Stomach (tissue), 9 donors: ENCODE data around the gene MICALL1. TPM values are rescaled to one million over a fixed set of nuclear protein-coding genes. Genes with fewer than 3 reads are reported as not detected.
"Not testable (repeated sequence)": the region's sequence is repeated elsewhere in the genome, so short reads cannot be mapped to it uniquely, and the experiment has no call there.

Source experiments
- DNase-seq, 2 donors: peaks; one replicate each; pipeline versions ENCODE4 v3.0.0 to v3.0.0-alpha.2; 2013 to 2019
- H3K27ac ChIP-seq, 5 donors: fragments of 200-600 bp in 4 of 5; sonication (generic) in 4 of 5; one replicate each; pipeline ENCODE4 v1.5.1; 2013 to 2019; ENCODE audit warnings: mild to moderate bottlenecking in 1 of 5, moderate library complexity in 1 of 5
- H3K27me3 ChIP-seq, 3 donors: fragments of 200-600 bp; sonication (generic); one replicate each; pipeline ENCODE4 v1.5.1; 2017 to 2019; ENCODE audit warnings: mixed run types in 1 of 3
- H3K36me3 ChIP-seq, 4 donors: fragments of 200-600 bp; sonication (generic); 1 replicate in 3 of 4; 2 replicates in 1 of 4; pipeline ENCODE4 v1.5.1; 2016 to 2019
- H3K4me1 ChIP-seq, 4 donors: fragments of 200-600 bp; sonication (generic); one replicate each; pipeline ENCODE4 v1.5.1; 2016 to 2019
- H3K4me3 ChIP-seq, 4 donors: fragments of 200-600 bp; sonication (generic) in 3 of 4; one replicate each; pipeline ENCODE4 v1.5.1; 2016 to 2019; ENCODE audit warnings: mild to moderate bottlenecking in 1 of 4
- H3K9me3 ChIP-seq, 4 donors: fragments of 200-600 bp; sonication (generic); one replicate each; pipeline ENCODE4 v1.5.1; 2016 to 2019
- CTCF ChIP-seq, 7 experiments: fragments of 450-650 bp in 4 of 7; fragments of 200-600 bp in 3 of 7; sonication (generic) in 3 of 7; IDR thresholded peaks; one replicate each; pipeline ENCODE4 v1.5.1; 2016 to 2019; ENCODE audit warnings: antibody characterized with exemption in 7 of 7, control low read depth in 2 of 7, mild to moderate bottlenecking in 1 of 7
- EP300 ChIP-seq: sonication (generic); formaldehyde crosslinking; IDR thresholded peaks from one replicate; pipeline ENCODE4 v1.6.1; 2017; ENCODE audit warnings: antibody characterized with exemption
- POLR2A ChIP-seq, 4 donors: fragments of 450-650 bp; IDR thresholded peaks; one replicate each; pipeline ENCODE4 v1.6.1; 2016; ENCODE audit warnings: antibody characterized with exemption in 4 of 4, control low read depth in 2 of 4, mild to moderate bottlenecking in 1 of 4, moderate library complexity in 1 of 4
- POLR2AphosphoS5 ChIP-seq, 3 donors: sonication (generic); formaldehyde crosslinking; IDR thresholded peaks; one replicate each; pipeline ENCODE4 v1.6.1; 2016; ENCODE audit warnings: antibody characterized with exemption in 3 of 3
- WGBS, 5 donors: extraction: QIAGEN DNeasy Blood & Tissue Kit in 3 of 5; methylation state at CpG; one replicate each; pipeline versions ENCODE4 v1.1.5 to v1.1.7; 2013 to 2018; 5-methylcytosine and 5-hydroxymethylcytosine counted together
- intact Hi-C: fragments of 100-400 bp; cut with DNase I; formaldehyde crosslinking; loops from one replicate; pipeline ENCODE4 v1.15.1; 2023; ENCODE audit warnings: low total_unique reads
- polyA plus RNA-seq, 3 donors: library from polyadenylated mRNA; stranded (reverse); fragments of 200-250 nt; gene quantifications; one replicate each; pipeline ENCODE4 v1.2.3, GENCODE V29; 2013
- total RNA-seq, 5 donors: library from RNA; depleted of rRNA; stranded (reverse); fragments of >200 nt; gene quantifications; one replicate each; pipeline versions ENCODE4 v1.1.0 to v1.2.3, GENCODE V29; 2014 to 2016
- donor health status: healthy with polysubstance abuse.
- donor health status: Bipolar disorder and iron deficiency.
- donor health status: healthy.

Gene MICALL1
- total and polyA plus RNA-seq, 8 donors, result 17.7 to 155 (median 54.7) TPM

- Histone ChIP-seq H3K27me3 (no peaks in the 10 kb centered on the region), H3K36me3 (peaks cover 21 to 85% (median 45%) of the 10 kb centered on the region in 4 donors), H3K4me1 (no peaks in the 10 kb centered on the region), H3K9me3 (no peaks in the 10 kb centered on the region), H3K27ac (no peak overlapping the region), H3K4me3 (no peak overlapping the region)
- intact Hi-C loops, result no loop called here
- DNase-seq, result no peak
- 73 to 83% (median 81%) methylated on average over 5 to 7 of the region's 7 CpGs for WGBS, 5 donors
- TF ChIP-seq CTCF (IDR thresholded peaks at IDR 0.05), result no peak
- no peak for TF ChIP-seq EP300
- TF ChIP-seq POLR2A (IDR thresholded peaks at IDR 0.05), result no peak
- no peak for TF ChIP-seq POLR2AphosphoS5 (IDR thresholded peaks at IDR 0.05)
These were observed 65.7 kb downstream of the MICALL1 start for GRCh38 chr22:37971475-37972434.

DNA sequence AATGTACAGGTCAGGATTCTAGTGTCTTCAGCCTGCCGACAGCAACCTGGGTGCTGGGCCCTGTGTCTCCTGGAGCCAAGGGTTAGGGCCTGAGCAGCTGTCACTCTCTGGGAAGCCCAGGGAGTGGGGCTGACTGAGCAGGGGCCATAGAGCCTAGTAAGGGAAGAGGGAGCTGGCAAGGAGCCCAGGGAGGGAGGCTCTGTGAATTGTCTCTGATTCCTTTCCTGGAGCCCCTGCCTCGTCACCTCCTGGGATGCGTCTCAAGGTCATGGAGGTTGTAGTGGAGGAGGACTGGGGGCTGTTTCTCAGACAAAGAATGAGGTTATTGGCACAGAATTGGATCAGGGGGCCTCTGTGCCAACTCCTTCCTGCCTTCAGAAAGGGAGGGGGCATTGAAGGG, 66.4 kb downstream of the MICALL1 start:
- H3K9me3 ChIP-seq, result no peaks in the 10 kb centered on the region
- no peak overlapping the region for H3K27ac ChIP-seq
- peak in 1 of 2 donors; percentile 72 for DNase-seq
- TF ChIP-seq CTCF (IDR thresholded peaks at IDR 0.05), result no peak
- TF ChIP-seq POLR2A (IDR thresholded peaks at IDR 0.05), result no peak
- no peak for TF ChIP-seq POLR2AphosphoS5 (IDR thresholded peaks at IDR 0.05)
- no peak for TF ChIP-seq EP300
- WGBS, 5 donors, result 60 to 90% (median 75%) methylated on average over 3 of the region's 3 CpGs
- peaks cover 13 to 79% (median 38%) of the 10 kb centered on the region in 4 donors for H3K36me3 ChIP-seq
- H3K4me3 ChIP-seq, result no peak overlapping the region
- intact Hi-C loops, result no loop called here
- no peaks in the 10 kb centered on the region for H3K27me3 ChIP-seq
- H3K4me1 ChIP-seq, result no peaks in the 10 kb centered on the region

- Histone ChIP-seq H3K27me3 (no peaks in the 10 kb centered on the region), H3K4me1 (no peaks in the 10 kb centered on the region), H3K4me3 (no peak overlapping the region), H3K9me3 (no peaks in the 10 kb centered on the region), H3K36me3 (peaks cover 3 to 69% (median 28%) of the 10 kb centered on the region in 4 donors), H3K27ac (no peak overlapping the region)
- intact Hi-C loops, result no loop called here
- no peak for DNase-seq
- 93 to 97% (median 95%) methylated on average over 30 to 33 of the region's 33 CpGs for WGBS, 5 donors
- TF ChIP-seq POLR2A (IDR thresholded peaks at IDR 0.05) (no peak), CTCF (IDR thresholded peaks at IDR 0.05) (no peak), EP300 (no peak), POLR2AphosphoS5 (IDR thresholded peaks at IDR 0.05) (no peak)
These were observed 67.4 kb downstream of the MICALL1 start for GRCh38 chr22:37973271-37974170.

DNA sequence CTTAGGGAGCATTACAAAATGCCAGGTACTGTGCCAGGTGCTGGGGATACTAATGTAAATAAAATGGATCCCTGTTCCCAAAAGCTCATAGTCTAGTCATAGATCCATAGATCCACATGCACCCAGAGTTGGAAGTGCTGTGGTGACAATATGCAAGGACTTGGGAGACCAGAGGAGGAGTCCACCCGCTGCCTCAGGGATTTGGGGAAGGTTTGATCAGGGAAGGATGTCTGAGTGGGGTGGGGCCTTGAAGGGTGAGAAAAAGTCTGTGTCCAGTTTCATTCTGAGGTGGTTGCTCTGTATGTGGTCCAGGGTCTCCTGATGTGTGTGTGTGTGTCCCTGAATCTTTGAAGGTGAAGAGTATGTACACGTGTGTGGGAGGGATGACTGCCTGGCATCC, 69.1 kb downstream of the MICALL1 start:
- H3K36me3 ChIP-seq, result peaks cover 0 to 69% (median 18%) of the 10 kb centered on the region in 4 donors
- no peak overlapping the region for H3K4me3 ChIP-seq
- DNase-seq, result no peak
- H3K9me3 ChIP-seq, result no peaks in the 10 kb centered on the region
- H3K27ac ChIP-seq, result no peak overlapping the region
- H3K4me1 ChIP-seq, result no peaks in the 10 kb centered on the region
- no peak for TF ChIP-seq CTCF (IDR thresholded peaks at IDR 0.05)
- no peak for TF ChIP-seq EP300
- no peak for TF ChIP-seq POLR2A (IDR thresholded peaks at IDR 0.05)
- TF ChIP-seq POLR2AphosphoS5 (IDR thresholded peaks at IDR 0.05), result no peak
- H3K27me3 ChIP-seq, result no peaks in the 10 kb centered on the region
- intact Hi-C loops, result no loop called here
- WGBS, 5 donors, result 91 to 94% (median 92%) methylated on average over 2 of the region's 2 CpGs

- H3K9me3 ChIP-seq, H3K27ac ChIP-seq, H3K4me1 ChIP-seq, DNase-seq, intact Hi-C loops, H3K27me3 ChIP-seq, H3K4me3 ChIP-seq: not testable (repeated sequence)
- WGBS, 5 donors, result 83 to 96% (median 94%) methylated on average over 8 of the region's 8 CpGs
- H3K36me3 ChIP-seq, result peaks cover 0 to 74% (median 18%) of the 10 kb centered on the region in 4 donors
These were observed 69.9 kb downstream of the MICALL1 start for GRCh38 chr22:37976022-37976421.
